ENCODE data around the gene LAMP5.

The LAMP5 gene

GRCh38 chr20:9487231-9487630 is 27.2 kb upstream of the LAMP5 start:
- Histone ChIP-seq H3K27me3 (ENCODE audit: control insufficient read depth, insufficient read depth, low read length) (no peaks in the 10 kb centered on the region), H3K4me3 (ENCODE audit: low read length) (no peak overlapping the region), H3K9ac (ENCODE audit: low read length) (no peak overlapping the region)

DNA sequence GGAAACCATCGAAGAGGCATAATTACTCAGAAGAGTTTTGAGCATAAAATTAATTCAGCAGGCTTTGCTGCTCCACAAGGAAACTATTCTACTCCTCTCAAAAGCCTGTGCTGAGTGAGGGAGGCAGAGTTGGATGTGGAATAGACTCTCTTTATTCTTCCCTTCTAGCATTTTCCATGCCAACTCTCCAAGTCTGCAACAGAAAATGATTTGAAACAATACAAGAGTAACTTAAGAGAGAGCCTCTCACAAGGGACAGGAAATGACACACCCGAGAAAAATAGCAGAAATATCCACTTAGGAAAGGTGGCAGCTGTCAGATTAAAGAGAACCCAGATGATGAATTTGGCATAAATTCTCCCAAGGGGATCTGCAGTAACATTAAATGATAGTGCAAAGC is 26.3 kb upstream of the LAMP5 start:
- H3K4me3 ChIP-seq (ENCODE audit: low read length): no peak overlapping the region
- H3K36me3 ChIP-seq (ENCODE audit: control insufficient read depth, low read depth, low read length): no peaks in the 10 kb centered on the region
- no peak overlapping the region for H3K27ac ChIP-seq (ENCODE audit: low read length)
- no peaks in the 10 kb centered on the region for H3K27me3 ChIP-seq (ENCODE audit: control insufficient read depth, insufficient read depth, low read length)
- H3K9me3 ChIP-seq (ENCODE audit: control insufficient read depth, low read depth, low read length): no peaks in the 10 kb centered on the region
- H3K4me1 ChIP-seq (ENCODE audit: control insufficient read depth, low read depth, low read length): no peaks in the 10 kb centered on the region
- no peak overlapping the region for H3K9ac ChIP-seq (ENCODE audit: low read length)

More at GRCh38 chr20:9487231-9487630, 27.2 kb upstream of the LAMP5 start:
- Histone ChIP-seq H3K27ac (ENCODE audit: low read length) (no peak overlapping the region), H3K36me3 (ENCODE audit: control insufficient read depth, low read depth, low read length) (no peaks in the 10 kb centered on the region), H3K4me1 (ENCODE audit: control insufficient read depth, low read depth, low read length) (no peaks in the 10 kb centered on the region), H3K9me3 (ENCODE audit: control insufficient read depth, low read depth, low read length) (no peaks in the 10 kb centered on the region)

GRCh38 chr20:9490161-9490560 is 24.2 kb upstream of the LAMP5 start:
- Histone ChIP-seq H3K9me3 (ENCODE audit: control insufficient read depth, low read depth, low read length) (no peaks in the 10 kb centered on the region), H3K27me3 (ENCODE audit: control insufficient read depth, insufficient read depth, low read length) (no peaks in the 10 kb centered on the region), H3K4me1 (ENCODE audit: control insufficient read depth, low read depth, low read length) (no peaks in the 10 kb centered on the region)

GRCh38 chr20:9490631-9491030 is 23.8 kb upstream of the LAMP5 start:
- Histone ChIP-seq H3K9me3 (ENCODE audit: control insufficient read depth, low read depth, low read length) (no peaks in the 10 kb centered on the region), H3K9ac (ENCODE audit: low read length) (no peak overlapping the region), H3K36me3 (ENCODE audit: control insufficient read depth, low read depth, low read length) (no peaks in the 10 kb centered on the region), H3K27ac (ENCODE audit: low read length) (no peak overlapping the region), H3K4me1 (ENCODE audit: control insufficient read depth, low read depth, low read length) (no peaks in the 10 kb centered on the region), H3K4me3 (ENCODE audit: low read length) (no peak overlapping the region), H3K27me3 (ENCODE audit: control insufficient read depth, insufficient read depth, low read length) (no peaks in the 10 kb centered on the region)

More at GRCh38 chr20:9490161-9490560, 24.2 kb upstream of the LAMP5 start:
- Histone ChIP-seq H3K27ac (ENCODE audit: low read length) (no peak overlapping the region), H3K4me3 (ENCODE audit: low read length) (no peak overlapping the region), H3K9ac (ENCODE audit: low read length) (no peak overlapping the region), H3K36me3 (ENCODE audit: control insufficient read depth, low read depth, low read length) (no peaks in the 10 kb centered on the region)

DNA sequence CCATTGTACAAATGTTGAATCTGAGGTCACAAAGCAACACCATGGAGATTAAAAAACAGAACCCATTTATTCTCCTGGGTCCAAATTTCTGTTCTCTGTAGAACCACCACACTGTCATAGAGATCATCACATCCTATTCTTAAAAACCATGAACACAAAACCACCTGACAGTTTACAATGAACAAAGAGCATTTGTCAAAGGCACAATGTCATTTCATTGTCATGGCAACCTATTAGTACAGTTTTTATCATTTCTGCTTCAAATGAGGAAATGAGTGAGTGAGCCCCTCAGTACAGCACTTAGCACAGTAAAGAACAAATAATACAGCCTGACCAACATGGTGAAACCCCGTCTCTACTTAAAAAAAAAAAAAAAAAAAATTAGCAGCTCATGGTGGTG is 23.1 kb upstream of the LAMP5 start:
- no peaks in the 10 kb centered on the region for H3K9me3 ChIP-seq (ENCODE audit: control insufficient read depth, low read depth, low read length)
- no peak overlapping the region for H3K4me3 ChIP-seq (ENCODE audit: low read length)
- H3K9ac ChIP-seq (ENCODE audit: low read length): no peak overlapping the region
- no peaks in the 10 kb centered on the region for H3K4me1 ChIP-seq (ENCODE audit: control insufficient read depth, low read depth, low read length)
- H3K36me3 ChIP-seq (ENCODE audit: control insufficient read depth, low read depth, low read length): no peaks in the 10 kb centered on the region
- no peak overlapping the region for H3K27ac ChIP-seq (ENCODE audit: low read length)
- no peaks in the 10 kb centered on the region for H3K27me3 ChIP-seq (ENCODE audit: control insufficient read depth, insufficient read depth, low read length)

- Histone ChIP-seq H3K27ac (ENCODE audit: low read length) (no peak overlapping the region), H3K4me3 (ENCODE audit: low read length) (no peak overlapping the region), H3K9me3 (ENCODE audit: control insufficient read depth, low read depth, low read length) (no peaks in the 10 kb centered on the region), H3K36me3 (ENCODE audit: control insufficient read depth, low read depth, low read length) (no peaks in the 10 kb centered on the region), H3K4me1 (ENCODE audit: control insufficient read depth, low read depth, low read length) (no peaks in the 10 kb centered on the region), H3K27me3 (ENCODE audit: control insufficient read depth, insufficient read depth, low read length) (no peaks in the 10 kb centered on the region), H3K9ac (ENCODE audit: low read length) (no peak overlapping the region)
These were observed 22.3 kb upstream of the LAMP5 start for GRCh38 chr20:9492067-9492466.

GRCh38 chr20:9493803-9494202 is 20.6 kb upstream of the LAMP5 start:
- H3K4me1 ChIP-seq (ENCODE audit: control insufficient read depth, low read depth, low read length): no peaks in the 10 kb centered on the region
- H3K27me3 ChIP-seq (ENCODE audit: control insufficient read depth, insufficient read depth, low read length): no peaks in the 10 kb centered on the region
- no peak overlapping the region for H3K9ac ChIP-seq (ENCODE audit: low read length)
- no peaks in the 10 kb centered on the region for H3K36me3 ChIP-seq (ENCODE audit: control insufficient read depth, low read depth, low read length)
- no peak overlapping the region for H3K4me3 ChIP-seq (ENCODE audit: low read length)
- H3K27ac ChIP-seq (ENCODE audit: low read length): no peak overlapping the region
- no peaks in the 10 kb centered on the region for H3K9me3 ChIP-seq (ENCODE audit: control insufficient read depth, low read depth, low read length)

GRCh38 chr20:9495701-9496100 is 18.7 kb upstream of the LAMP5 start:
- Histone ChIP-seq H3K9me3 (ENCODE audit: control insufficient read depth, low read depth, low read length) (no peaks in the 10 kb centered on the region), H3K27me3 (ENCODE audit: control insufficient read depth, insufficient read depth, low read length) (no peaks in the 10 kb centered on the region), H3K4me1 (ENCODE audit: control insufficient read depth, low read depth, low read length) (no peaks in the 10 kb centered on the region), H3K27ac (ENCODE audit: low read length) (no peak overlapping the region), H3K36me3 (ENCODE audit: control insufficient read depth, low read depth, low read length) (no peaks in the 10 kb centered on the region), H3K4me3 (ENCODE audit: low read length) (no peak overlapping the region), H3K9ac (ENCODE audit: low read length) (no peak overlapping the region)

DNA sequence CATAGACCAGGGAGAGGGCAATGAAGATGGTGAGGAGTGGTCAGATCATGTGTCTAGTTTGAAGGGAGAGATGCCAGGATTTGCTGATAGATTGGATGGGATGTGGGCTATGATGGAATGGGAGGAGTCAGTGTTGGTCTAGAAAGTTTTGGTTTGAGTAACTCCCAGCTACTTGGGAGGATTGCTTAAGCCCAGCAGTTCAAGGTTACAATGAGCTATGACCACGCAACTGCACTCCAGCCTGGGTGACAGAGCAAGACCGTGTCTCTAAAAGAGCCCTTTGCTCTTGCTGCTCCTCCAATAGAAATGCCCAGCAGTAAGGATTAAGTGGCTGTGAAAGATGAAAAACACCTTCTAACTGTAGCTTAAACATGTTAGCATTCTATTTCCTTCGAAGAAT is 18.2 kb upstream of the LAMP5 start:
- Histone ChIP-seq H3K27me3 (ENCODE audit: control insufficient read depth, insufficient read depth, low read length) (no peaks in the 10 kb centered on the region), H3K9ac (ENCODE audit: low read length) (no peak overlapping the region), H3K4me3 (ENCODE audit: low read length) (no peak overlapping the region), H3K27ac (ENCODE audit: low read length) (no peak overlapping the region), H3K9me3 (ENCODE audit: control insufficient read depth, low read depth, low read length) (no peaks in the 10 kb centered on the region), H3K4me1 (ENCODE audit: control insufficient read depth, low read depth, low read length) (no peaks in the 10 kb centered on the region), H3K36me3 (ENCODE audit: control insufficient read depth, low read depth, low read length) (no peaks in the 10 kb centered on the region)

- Histone ChIP-seq H3K9ac (ENCODE audit: low read length) (no peak overlapping the region), H3K9me3 (ENCODE audit: control insufficient read depth, low read depth, low read length) (no peaks in the 10 kb centered on the region), H3K4me1 (ENCODE audit: control insufficient read depth, low read depth, low read length) (no peaks in the 10 kb centered on the region), H3K27me3 (ENCODE audit: control insufficient read depth, insufficient read depth, low read length) (no peaks in the 10 kb centered on the region), H3K36me3 (ENCODE audit: control insufficient read depth, low read depth, low read length) (no peaks in the 10 kb centered on the region), H3K4me3 (ENCODE audit: low read length) (no peak overlapping the region), H3K27ac (ENCODE audit: low read length) (no peak overlapping the region)
These were observed 16.1 kb upstream of the LAMP5 start for GRCh38 chr20:9498322-9498721.

DNA sequence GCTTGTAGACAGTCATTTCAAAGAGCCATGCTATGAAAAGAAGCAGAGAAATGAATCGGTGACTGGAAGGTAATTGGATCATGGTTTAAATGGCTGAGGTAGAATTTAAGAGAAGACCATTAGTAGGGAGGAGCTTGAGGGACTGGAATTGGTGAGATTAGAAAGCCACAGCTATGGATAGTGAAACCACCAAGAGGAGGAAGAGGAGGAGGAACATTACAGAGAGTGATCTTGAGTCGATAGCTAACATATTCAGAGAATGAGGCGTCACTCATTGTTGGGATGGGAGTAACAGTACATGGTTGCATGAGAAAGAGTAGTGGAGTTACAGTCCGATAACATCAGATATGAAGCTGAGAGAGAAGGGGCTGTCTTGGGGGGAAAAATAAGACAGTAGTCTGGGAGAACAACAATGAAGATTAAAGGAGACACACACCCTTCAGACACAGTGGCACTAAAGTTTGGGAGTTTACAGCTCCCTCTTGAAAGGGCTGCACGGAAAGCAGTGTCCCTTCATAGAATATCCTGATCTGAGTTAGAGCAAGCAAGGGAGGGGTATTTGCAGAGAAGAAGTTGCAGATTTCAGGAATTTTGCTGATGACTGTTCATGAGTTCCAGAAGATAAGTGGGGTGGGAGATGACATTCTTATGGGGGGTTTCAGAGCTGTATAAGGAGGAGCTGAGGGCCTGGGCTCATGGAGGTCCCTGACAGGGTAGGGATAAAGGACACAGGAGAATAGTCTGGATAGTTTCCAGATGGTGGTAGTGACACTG is 15.1 kb upstream of the LAMP5 start:
- Histone ChIP-seq H3K9me3 (ENCODE audit: control insufficient read depth, low read depth, low read length) (no peaks in the 10 kb centered on the region), H3K9ac (ENCODE audit: low read length) (no peak overlapping the region), H3K36me3 (ENCODE audit: control insufficient read depth, low read depth, low read length) (no peaks in the 10 kb centered on the region), H3K4me1 (ENCODE audit: control insufficient read depth, low read depth, low read length) (peaks cover 3% of the 10 kb centered on the region), H3K27me3 (ENCODE audit: control insufficient read depth, insufficient read depth, low read length) (peaks cover 3% of the 10 kb centered on the region), H3K27ac (ENCODE audit: low read length) (no peak overlapping the region), H3K4me3 (ENCODE audit: low read length) (no peak overlapping the region)

- Histone ChIP-seq H3K4me1 (ENCODE audit: control insufficient read depth, low read depth, low read length) (peaks cover 3% of the 10 kb centered on the region), H3K27me3 (ENCODE audit: control insufficient read depth, insufficient read depth, low read length) (peaks cover 10% of the 10 kb centered on the region), H3K27ac (ENCODE audit: low read length) (no peak overlapping the region), H3K4me3 (ENCODE audit: low read length) (no peak overlapping the region), H3K9ac (ENCODE audit: low read length) (no peak overlapping the region), H3K36me3 (ENCODE audit: control insufficient read depth, low read depth, low read length) (no peaks in the 10 kb centered on the region), H3K9me3 (ENCODE audit: control insufficient read depth, low read depth, low read length) (no peaks in the 10 kb centered on the region)
These were observed 14.3 kb upstream of the LAMP5 start for GRCh38 chr20:9500121-9500520.

Data from iPS-18a (cell line).